Adipose tissue (tissue), 3 donors: Measurements from ENCODE around the gene COL5A2. TPM values are rescaled to one million over a fixed set of nuclear protein-coding genes. Genes with fewer than 3 reads are reported as not detected.

Experiments used
- H3K27ac ChIP-seq: one replicate; pipeline ENCODE4 v1.5.1; 2013; ENCODE audit warnings: low read depth, low read length
- WGBS, 3 donors: extraction: QIAGEN DNeasy Blood & Tissue Kit; methylation state at CpG; one replicate each; pipeline ENCODE4 v1.1.7; 2013; 5-methylcytosine and 5-hydroxymethylcytosine counted together
- polyA plus RNA-seq, 3 donors: library from polyadenylated mRNA; stranded (reverse); fragments of 200-250 nt; gene quantifications; one replicate each; pipeline ENCODE4 v1.2.3, GENCODE V29; 2013
- donor health status: healthy with polysubstance abuse.
- donor health status: Bipolar disorder and iron deficiency.
- donor health status: healthy.

Gene COL5A2
- polyA plus RNA-seq, result 10 to 100 TPM in 2 of 3 donors, 1 to 10 TPM in 1; 8.0 to 44.5 (median 29.1) TPM

DNA sequence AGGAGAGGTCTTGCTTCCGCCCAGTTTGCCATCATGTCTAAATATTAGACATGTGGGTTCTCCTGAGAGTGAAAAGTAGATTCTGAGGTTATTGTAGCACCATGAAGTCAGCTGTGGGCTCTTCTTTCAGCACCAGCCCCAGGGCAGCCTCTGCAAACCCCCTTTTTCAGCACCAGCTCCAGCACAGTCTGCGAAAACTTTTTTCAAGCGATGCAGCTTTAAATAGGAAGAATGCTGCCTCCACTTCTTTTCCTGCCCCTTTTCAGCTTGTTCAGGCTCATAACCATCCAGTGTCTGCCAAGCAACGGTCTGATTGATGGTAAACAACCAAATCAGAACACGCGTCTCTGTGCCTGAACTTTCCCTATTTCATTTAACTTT lies at the start of gene COL5A2:
Gene COL5A2 (minus strand): TSS at position 192 of the 381 bp plus-strand sequence. CDS start 157 bp downstream, at position 35.
- 5 to 8% (median 8%) methylated on average over 6 of the region's 6 CpGs for WGBS, 3 donors
- H3K27ac ChIP-seq, result no peak within 1 kb of the TSS

DNA sequence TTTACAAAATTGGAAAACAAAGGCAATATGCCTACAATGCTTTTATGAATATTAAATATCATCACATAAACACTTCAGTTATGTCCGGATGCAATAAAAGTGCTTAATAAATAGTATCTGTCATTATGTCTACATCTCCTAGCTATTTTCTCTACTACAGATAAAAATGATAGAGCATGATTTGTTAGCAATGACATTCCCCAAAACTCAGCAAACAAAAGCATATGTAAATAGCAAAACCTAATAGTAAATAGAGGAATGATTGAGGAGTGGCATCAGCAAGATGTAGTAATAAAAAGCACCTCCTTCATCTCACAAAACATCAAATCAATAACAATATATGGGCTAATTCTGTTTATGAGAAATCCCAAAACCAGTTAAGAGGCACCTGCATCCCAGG lies 46.5 kb upstream of the COL5A2 start:
- 83 to 96% (median 94%) methylated on average over 1 of the region's 1 CpG for WGBS, 3 donors
- no peak overlapping the region for H3K27ac ChIP-seq

DNA sequence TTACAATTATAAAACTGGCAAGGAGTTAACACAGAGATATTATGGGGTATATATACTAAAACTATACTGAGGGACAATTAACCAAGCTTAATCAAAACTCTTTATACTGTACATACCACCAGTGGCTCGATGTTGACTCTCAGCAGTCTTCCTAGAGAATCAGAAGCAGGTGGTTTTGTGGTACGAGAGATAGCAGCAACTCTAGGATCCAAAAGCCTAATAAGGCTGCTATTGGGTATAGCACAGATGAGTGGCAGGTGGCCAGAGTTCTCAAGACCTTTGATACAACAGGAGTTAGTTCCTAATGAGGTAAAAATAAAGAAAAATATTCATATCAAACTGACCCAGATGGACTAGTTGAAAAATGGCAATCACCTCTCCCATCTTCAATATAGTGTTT lies 45.5 kb upstream of the COL5A2 start:
- 67 to 91% (median 89%) methylated on average over 2 of the region's 2 CpGs for WGBS, 3 donors
- H3K27ac ChIP-seq, result no peak overlapping the region

DNA sequence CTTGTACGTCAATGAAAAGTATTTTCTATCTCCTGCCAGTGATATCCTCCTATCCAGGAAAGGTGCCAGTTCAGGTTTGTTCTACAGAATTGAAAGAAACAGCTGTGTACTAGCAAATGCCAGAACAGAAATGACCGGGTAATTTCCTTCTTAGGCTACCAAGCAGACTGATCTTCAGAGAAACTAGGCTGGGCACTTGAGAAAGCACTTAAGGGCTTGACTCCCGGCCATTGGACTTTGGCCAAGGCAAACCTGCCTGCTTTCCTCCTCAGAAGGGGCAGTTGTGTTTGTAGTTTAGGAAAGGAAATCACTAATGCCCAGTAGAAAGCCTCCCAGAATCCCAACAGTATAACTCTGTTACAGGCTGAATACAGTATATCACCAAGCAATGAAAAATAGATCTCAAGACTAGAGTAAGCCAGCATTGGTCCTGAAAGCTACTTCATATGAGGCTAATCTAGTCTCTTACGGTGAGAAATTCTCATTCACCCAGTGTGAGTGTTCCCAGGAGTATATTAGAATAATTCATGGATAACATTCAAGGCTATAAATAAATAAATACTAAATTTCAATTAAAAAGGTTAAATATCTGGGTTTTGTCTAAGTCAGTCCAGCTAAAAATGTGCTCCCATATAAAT lies 43.0 kb upstream of the COL5A2 start:
- H3K27ac ChIP-seq, result no peak overlapping the region
- 31 to 50% (median 50%) methylated on average over 4 of the region's 4 CpGs for WGBS, 3 donors

DNA sequence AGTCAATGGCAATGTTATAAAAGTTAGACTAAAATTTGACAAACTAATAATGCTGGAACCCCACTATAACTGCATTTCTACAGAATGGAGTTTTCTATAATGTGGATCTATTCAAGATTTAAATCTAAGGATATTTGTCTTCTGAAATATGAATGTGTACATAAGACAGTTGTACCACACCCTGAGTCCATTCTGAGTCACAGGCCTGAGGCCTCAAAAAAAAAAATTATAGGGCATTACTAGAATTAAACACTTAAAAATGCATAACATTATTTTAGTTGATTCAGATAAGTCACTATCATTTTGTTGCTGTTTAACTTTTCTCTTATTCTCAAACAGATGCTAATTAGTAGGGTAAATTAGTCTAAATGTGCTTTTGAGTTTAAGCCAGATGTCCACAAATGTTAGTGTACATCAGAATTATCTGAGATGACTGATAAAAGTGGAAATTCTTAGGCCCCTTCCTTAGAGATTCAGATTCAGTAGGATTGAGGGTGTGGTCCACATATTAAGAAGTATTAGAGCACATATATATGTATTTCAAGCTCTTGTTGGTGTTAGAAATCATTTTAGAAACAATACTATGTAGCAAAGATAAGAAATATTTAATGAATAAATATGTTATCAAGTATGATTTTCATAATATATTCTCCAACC lies 42.4 kb upstream of the COL5A2 start:
- no peak overlapping the region for H3K27ac ChIP-seq

DNA sequence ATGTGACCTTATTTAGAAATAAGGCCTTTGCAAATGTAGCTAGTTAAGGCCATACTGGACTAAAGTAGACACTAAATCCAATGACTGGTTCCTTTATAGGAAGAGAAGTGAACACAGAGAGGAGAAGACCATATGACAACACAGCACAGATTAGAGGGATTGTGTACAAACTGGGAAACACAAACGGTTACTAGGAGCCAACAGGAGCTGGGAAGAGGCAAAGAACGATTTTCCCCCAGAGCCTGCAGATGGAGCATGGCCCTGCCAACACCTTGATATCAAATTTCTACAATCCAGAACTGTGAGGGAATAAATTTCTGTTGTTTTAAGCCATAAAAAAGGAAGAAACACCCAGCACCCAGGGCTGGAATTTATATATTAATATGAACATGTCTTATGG lies 38.7 kb upstream of the COL5A2 start:
- WGBS, 3 donors, result 66 to 83% (median 76%) methylated on average over 2 of the region's 2 CpGs
- H3K27ac ChIP-seq, result no peak overlapping the region

DNA sequence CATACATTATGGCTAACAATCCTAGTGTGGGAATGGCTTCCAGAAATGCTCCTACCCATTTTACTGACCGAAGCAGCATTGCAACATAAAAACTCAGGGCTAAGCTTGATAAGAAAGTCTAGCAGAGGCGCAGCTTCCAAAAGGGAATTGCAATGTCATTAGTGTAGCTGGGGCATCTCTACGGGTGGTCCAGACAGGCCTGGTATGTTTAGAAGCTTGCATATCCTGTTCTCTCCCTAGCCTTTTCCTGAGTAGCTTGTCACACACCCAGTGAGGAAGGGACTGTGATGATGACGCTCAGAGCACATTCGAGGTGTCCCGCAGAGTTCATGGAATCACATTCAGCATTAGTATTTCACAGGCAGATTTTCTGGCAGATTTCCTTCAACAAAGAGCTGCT lies 38.0 kb upstream of the COL5A2 start:
- no peak overlapping the region for H3K27ac ChIP-seq
- whole genome bisulfite sequencing, 3 donors, result 61 to 67% (median 62%) methylated on average over 6 of the region's 6 CpGs

DNA sequence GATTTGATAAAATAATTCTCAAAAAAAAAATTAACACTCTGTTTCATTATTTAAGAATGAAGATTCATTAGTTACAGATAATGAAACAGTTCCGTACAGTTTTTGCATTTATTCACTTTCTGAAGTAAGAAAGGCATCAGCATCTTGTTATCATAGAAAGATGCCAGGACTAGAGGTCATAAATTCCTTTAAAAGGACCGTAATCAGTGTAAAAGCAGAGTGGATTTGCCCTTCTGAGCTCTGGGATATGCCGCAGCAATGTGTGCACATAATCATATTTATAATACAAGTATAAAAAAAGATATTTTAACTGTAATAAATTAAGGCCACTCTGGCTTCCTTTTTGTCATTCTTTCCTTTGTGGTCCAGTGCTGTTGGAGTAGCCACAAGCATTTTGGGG lies 37.5 kb upstream of the COL5A2 start:
- H3K27ac ChIP-seq, result no peak overlapping the region
- 89 to 94% (median 91%) methylated on average over 3 of the region's 3 CpGs for WGBS, 3 donors

DNA sequence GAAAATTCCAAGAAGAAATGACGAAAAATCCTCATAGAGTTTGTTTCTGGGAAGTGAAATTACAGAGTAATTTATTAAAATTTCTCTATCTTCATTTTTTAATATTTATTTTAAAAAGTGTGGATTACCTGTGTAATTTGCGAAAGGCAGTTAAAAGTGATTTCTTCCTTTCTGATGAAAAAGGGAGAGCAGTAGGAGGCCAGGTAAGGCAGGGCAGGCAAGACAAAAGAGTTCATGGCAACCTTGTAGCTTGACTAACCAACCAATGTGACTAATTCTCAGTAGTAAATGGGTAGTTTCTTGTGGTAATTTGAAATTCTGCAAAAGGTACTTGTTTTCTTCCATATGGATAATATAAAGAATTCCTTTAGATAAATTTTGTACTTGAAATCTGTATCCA lies 34.9 kb upstream of the COL5A2 start:
- 89 to 99% (median 94%) methylated on average over 2 of the region's 2 CpGs for WGBS, 3 donors
- H3K27ac ChIP-seq, result no peak overlapping the region

DNA sequence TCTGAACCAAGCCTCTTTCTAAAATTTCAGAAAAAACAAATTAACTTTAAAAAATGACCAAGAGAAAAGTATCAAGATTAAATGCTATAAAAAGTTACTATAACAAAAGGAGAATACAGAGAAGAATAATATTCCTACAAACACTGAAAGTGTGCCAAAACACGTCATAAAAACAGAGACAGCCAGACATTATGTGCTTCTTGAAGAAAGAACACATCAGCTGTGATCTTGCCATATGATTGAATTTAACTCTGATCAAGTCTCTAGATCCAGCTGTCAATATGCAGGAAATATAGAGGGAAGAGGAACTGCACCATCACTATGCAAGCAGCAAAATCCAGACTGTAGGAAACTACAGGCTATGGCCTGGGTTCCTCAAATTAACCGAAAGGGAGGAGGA lies 33.7 kb upstream of the COL5A2 start:
- WGBS, 3 donors, result 76 to 83% (median 82%) methylated on average over 2 of the region's 2 CpGs
- H3K27ac ChIP-seq, result no peak overlapping the region

DNA sequence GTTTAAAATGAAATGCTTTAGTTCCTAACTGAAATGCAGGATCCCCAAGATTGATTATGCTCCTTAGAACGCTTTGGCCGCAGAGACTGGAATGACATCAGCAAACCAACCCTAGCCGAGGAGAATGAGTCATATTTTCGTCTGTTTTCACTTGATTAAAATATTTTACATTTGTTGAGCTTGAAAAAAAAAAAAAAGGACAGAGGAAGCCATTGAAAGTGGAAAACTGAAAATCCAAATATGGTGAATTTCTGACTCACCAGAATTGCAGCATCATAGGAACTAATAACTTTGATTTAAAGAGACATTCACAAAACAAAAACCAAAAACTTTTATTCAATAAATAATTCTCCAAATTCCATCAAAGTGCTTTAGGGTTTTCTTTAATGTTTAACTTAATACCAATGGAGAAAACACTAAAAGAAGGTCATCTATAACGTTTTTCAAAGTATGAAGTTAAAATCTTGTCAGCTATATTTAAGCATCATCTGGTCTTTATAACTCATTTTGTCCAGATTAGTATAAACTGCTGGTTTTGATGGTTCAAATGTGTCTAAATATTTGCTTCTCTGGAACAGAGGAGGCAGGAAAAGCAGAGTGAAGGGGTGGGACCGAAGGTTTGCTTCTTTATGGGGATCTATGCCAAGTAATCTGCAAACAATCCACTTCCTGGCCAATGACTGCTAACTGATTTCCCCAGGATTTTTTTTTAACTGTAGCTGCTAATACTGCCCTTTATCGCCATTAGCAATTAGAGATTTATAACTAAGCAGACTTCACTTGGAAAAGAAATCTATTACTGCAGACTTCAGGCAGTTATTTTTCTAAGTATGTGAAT lies 30.9 kb upstream of the COL5A2 start:
- 31 to 38% (median 36%) methylated on average over 7 of the region's 7 CpGs for WGBS, 3 donors
- peak overlapping the region; percentile 66 for H3K27ac ChIP-seq

DNA sequence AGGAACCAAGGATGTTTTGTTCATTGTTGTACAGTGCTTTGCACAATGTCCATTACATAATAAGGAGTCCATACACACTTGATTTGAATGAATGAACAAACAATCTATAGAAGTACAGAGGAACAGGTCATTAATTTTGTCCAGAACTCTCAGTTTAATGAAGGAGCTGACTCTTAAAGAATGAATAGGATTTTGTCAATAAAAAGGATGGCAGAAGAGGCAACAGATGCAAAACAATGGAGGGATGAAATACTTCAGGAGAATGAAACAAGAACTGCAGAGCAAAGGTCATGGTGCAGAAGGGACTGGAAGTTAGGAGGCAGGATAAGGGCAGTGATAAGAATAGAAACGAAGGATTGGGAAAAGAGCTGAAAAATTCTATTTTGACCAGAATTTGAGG lies 28.7 kb upstream of the COL5A2 start:
- WGBS, 3 donors, result 33 to 44% (median 43%) methylated on average over 1 of the region's 1 CpG
- no peak overlapping the region for H3K27ac ChIP-seq

DNA sequence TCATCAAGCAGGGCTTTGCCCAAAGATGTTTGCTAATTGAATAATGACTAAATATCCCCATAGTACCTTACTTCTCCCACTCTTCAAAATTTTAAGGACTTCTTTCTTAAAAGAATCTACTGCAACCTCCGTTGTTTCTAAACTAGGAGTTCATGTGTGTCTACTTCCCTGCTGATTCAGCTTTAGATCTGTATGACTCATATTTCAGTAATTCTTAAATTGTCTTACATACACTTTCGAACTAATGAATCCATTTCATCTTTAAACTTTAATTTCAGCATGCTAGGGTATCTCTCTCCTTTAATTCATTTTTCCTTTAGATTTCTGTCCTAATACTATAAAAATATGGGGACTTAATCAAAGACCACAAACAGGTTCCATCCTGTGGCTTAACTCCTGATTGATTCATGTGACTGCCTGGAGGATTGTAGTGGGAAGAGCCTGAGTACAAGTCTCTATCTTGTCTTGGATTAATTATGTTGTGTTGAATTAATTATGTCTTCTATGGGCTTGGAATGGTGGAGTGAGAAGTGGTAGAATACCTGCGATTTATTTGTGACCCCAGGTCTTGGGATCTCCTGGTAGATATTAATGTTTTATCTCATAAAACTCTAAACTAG lies 24.9 kb upstream of the COL5A2 start:
- WGBS, 3 donors, result 61 to 82% (median 69%) methylated on average over 3 of the region's 3 CpGs
- H3K27ac ChIP-seq, result no peak overlapping the region

DNA sequence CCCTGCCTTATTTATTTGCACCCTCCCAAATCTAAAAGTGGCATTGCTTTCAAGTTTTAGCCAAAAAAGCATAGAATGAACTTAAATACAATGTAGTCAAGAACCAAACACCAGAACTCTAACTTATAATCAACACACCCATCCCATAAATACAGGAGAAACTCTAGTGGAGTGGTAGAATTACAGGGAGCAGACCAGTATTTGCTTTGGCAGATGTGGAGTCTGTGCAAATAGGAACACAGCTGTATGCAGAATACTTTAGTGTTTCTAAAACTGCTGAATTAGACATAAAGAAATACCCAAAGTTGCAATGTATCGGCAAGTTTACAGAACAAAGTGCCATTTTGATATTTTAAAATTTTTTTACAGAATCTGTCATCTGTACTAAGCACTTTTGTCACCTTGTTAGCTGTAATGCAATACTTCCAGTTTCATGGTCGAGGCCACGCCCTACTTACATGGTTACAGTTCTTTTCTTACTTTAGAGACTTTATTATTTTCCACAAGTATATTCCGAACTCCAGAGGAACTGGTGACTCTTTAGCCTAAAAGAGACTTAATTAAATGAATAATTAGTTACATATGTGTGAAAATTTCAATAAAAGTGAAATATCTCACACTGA lies 23.7 kb upstream of the COL5A2 start:
- WGBS, 3 donors, result 89 to 91% (median 91%) methylated on average over 4 of the region's 4 CpGs
- H3K27ac ChIP-seq, result no peak overlapping the region

DNA sequence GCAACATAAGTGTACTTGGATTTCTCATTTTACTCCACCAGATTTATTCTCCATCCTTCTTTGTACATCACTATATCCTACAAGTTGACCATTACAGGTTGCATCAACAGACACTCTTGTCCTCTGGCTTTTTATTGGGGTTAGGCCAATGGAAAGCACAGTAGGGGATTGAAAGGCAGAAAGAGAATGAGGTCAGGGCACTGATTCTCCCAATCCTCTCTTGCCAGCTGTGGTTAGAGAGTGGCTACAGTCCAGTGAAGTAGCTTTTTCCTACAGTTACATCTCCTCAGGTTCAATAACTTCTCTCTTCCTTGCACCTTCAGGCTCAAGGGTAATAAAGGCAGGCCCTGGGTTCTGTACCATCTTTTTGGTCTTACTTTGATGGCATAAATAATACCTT lies 20.2 kb upstream of the COL5A2 start:
- no peak overlapping the region for H3K27ac ChIP-seq

DNA sequence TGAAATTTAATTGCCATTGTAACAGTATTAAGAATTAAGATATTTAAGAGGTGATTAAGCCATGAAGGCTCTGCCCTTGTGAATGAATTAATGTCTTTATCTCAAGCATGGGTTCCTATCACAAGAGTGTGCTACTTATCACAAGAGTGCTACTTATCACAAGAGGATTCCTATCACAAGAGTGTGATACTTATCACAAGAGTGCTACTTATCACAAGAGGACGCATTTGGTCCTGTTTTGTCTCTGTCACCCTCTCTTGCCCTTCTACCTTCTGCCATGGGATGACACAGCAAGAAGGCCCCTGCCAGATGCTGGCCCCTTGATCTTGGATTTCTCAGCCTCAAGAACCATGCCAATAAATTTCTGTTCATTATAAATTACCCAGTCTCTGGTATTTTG lies 13.2 kb upstream of the COL5A2 start:
- WGBS, 3 donors, result 70 to 97% (median 87%) methylated on average over 1 of the region's 1 CpG
- no peak overlapping the region for H3K27ac ChIP-seq

DNA sequence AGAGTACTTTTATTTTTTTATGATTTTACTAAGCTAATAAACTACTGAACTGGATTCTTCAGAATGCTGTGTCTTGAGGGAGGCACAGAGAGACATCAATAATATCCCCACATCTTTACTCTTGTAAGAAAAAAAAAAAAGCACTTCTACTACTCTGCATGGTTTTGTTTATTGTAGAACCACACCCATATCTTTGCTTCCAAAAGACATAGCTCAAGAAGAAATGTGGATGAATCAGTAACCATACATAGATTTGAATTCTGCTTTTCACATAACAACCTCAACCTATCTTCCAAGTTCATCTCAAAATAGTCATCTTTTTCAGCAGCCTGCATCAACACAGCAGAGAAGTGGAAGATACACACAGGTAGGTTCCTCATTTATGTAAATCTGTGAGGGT lies 12.2 kb upstream of the COL5A2 start:
- H3K27ac ChIP-seq, result no peak overlapping the region

DNA sequence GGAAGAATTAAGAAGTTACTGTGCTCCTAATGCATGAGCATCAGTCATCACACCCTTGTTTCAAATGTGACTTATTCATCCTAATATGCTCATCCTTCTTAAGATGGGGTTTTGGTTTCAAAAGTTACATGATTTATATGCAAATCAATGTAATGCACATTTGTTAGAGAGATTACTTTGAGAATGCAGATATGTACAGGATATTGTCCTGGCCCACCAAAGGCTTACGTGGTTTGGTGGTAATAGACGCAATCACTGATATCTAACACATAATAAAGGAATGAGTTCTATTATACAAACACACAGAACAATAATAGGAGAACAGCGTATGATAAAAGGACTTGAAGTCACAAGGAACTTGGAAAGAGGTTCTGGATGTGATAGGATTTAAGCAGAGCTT lies 11.1 kb upstream of the COL5A2 start:
- H3K27ac ChIP-seq, result no peak overlapping the region
- 92 to 95% (median 93%) methylated on average over 3 of the region's 3 CpGs for WGBS, 3 donors
